Left hindlimb (tissue), 1 donor: ENCODE measurements around the gene PFDN5.
"Not testable (repeated sequence)": the region's sequence is repeated elsewhere in the genome, so short reads cannot be mapped to it uniquely, and the experiment has no call there.

ENCODE experiments used
- DNase-seq: peaks from one replicate; pipeline ENCODE4 v3.0.0-alpha.2; 2018

The PFDN5 gene

GRCh38 chr12:53287741-53288216 lies 7.6 kb upstream of the PFDN5 start:
- peak; percentile 59 for DNase-seq

GRCh38 chr12:53288322-53288721 lies 7.0 kb upstream of the PFDN5 start:
- no peak for DNase-seq

GRCh38 chr12:53289891-53290290 lies 5.5 kb upstream of the PFDN5 start:
- DNase-seq = no peak

- no peak for DNase-seq
Observed at GRCh38 chr12:53290661-53291060, 4.7 kb upstream of the PFDN5 start.

GRCh38 chr12:53292426-53292825 lies 2.9 kb upstream of the PFDN5 start:
- peak; percentile 17 for DNase-seq

GRCh38 chr12:53295891-53296219 lies 513 bp downstream of the PFDN5 start:
- DNase-seq = no peak

- not testable (repeated sequence) for DNase-seq
Observed at GRCh38 chr12:53297106-53297505, 1.8 kb downstream of the PFDN5 start.

- DNase-seq = no peak
Observed at GRCh38 chr12:53298164-53298563, 2.8 kb downstream of the PFDN5 start.

- no peak for DNase-seq
Observed at GRCh38 chr12:53299101-53299453, 3.7 kb downstream of the PFDN5 start.

- peak; percentile 92 for DNase-seq
Observed at GRCh38 chr12:53299454-53300180, 4.3 kb downstream of the PFDN5 start, which contains the start of gene MYG1. MYG1 (plus strand) TSS chr12:53299695; CDS start chr12:53299738, 43 bp downstream.

GRCh38 chr12:53300187-53300586 lies 4.8 kb downstream of the PFDN5 start:
- no peak for DNase-seq

GRCh38 chr12:53302903-53303302 lies 7.6 kb downstream of the PFDN5 start:
- no peak for DNase-seq

- DNase-seq = no peak
Observed at GRCh38 chr12:53306826-53307225, 11.5 kb downstream of the PFDN5 start.

GRCh38 chr12:53308276-53308675 lies 12.9 kb downstream of the PFDN5 start:
- DNase-seq = peak; percentile 17

- no peak for DNase-seq
Observed at GRCh38 chr12:53313996-53314395, 18.7 kb downstream of the PFDN5 start.

- DNase-seq = no peak
Observed at GRCh38 chr12:53320352-53321195, 25.2 kb downstream of the PFDN5 start.

- DNase-seq = no peak
Observed at GRCh38 chr12:53324113-53324778, 28.9 kb downstream of the PFDN5 start.

- DNase-seq = peak; percentile 95
Observed at GRCh38 chr12:53324779-53325510, 29.6 kb downstream of the PFDN5 start.

- DNase-seq = peak; percentile 77
Observed at GRCh38 chr12:53325511-53326061, 30.2 kb downstream of the PFDN5 start.

GRCh38 chr12:53326460-53327185 lies 31.3 kb downstream of the PFDN5 start:
- no peak for DNase-seq

GRCh38 chr12:53327435-53328042 lies 32.2 kb downstream of the PFDN5 start:
- DNase-seq = no peak
